ENCODE data around the gene CTSH.

- TF ChIP-seq CTCF (IDR thresholded peaks at IDR 0.05) (no peak), REST (IDR thresholded peaks at IDR 0.05; ENCODE audit: insufficient read depth in 1 of 2, low read depth in 2 of 2, low read length in 1 of 2) (no peak), POLR2AphosphoS5 (IDR thresholded peaks at IDR 0.05; ENCODE audit: low read depth, low read length) (no peak), SIN3A (IDR thresholded peaks at IDR 0.05; ENCODE audit: borderline replicate concordance, insufficient read depth, low read depth, low read length) (no peak), TCF7L2 (IDR thresholded peaks at IDR 0.05; ENCODE audit: low read depth, low read length) (no peak)
Measured at GRCh38 chr15:78993257-78993930, 48.5 kb upstream of the CTSH start.

Data from Panc1 (cell line).